Lower leg skin (tissue), 4 donors: ENCODE data around the gene KISS1R. TPM values are rescaled to one million over a fixed set of nuclear protein-coding genes. Genes with fewer than 3 reads are reported as not detected.

Source experiments
- DNase-seq, 2 donors: peaks; one replicate each; pipeline ENCODE4 v3.0.0-alpha.2; 2019; ENCODE audit warnings: low spot score in 2 of 2
- H3K4me3 ChIP-seq: fragments of 200-600 bp; sonication (generic); 2 replicates; pipeline ENCODE4 v1.5.1; 2017; ENCODE audit warnings: mild to moderate bottlenecking, low read depth; ENCODE audit not compliant: poor library complexity, severe bottlenecking
- POLR2A ChIP-seq, 2 donors: fragments of 450-650 bp; IDR thresholded peaks; one replicate each; pipeline ENCODE4 v1.6.1; 2016 to 2017; ENCODE audit warnings: antibody characterized with exemption in 2 of 2, mild to moderate bottlenecking in 1 of 2, moderate library complexity in 1 of 2
- WGBS, 2 donors: methylation state at CpG; one replicate each; pipeline ENCODE4 v1.1.5; 2018; 5-methylcytosine and 5-hydroxymethylcytosine counted together
- intact Hi-C: fragments of 100-400 bp; cut with DNase I; formaldehyde crosslinking; loops from one replicate; pipeline ENCODE4 v1.15.0; 2023; ENCODE audit warnings: low total_unique reads
- total RNA-seq, 4 donors: library from RNA; depleted of rRNA; stranded (reverse); fragments of >200 nt; gene quantifications; one replicate each; pipeline ENCODE4 v1.1.0, GENCODE V29; 2016
- TF ChIP-seq, protein P1 (sequence below), 3 donors: fragments of 450-650 bp; IDR thresholded peaks; one replicate each; pipeline ENCODE4 v1.5.1; 2016; ENCODE audit warnings: antibody characterized with exemption in 3 of 3, mild to moderate bottlenecking in 3 of 3, moderate library complexity in 2 of 3

Gene KISS1R
- total RNA-seq, 4 donors from 2014 or later, result 0.88 to 3.5 TPM; not detected in 2

DNA sequence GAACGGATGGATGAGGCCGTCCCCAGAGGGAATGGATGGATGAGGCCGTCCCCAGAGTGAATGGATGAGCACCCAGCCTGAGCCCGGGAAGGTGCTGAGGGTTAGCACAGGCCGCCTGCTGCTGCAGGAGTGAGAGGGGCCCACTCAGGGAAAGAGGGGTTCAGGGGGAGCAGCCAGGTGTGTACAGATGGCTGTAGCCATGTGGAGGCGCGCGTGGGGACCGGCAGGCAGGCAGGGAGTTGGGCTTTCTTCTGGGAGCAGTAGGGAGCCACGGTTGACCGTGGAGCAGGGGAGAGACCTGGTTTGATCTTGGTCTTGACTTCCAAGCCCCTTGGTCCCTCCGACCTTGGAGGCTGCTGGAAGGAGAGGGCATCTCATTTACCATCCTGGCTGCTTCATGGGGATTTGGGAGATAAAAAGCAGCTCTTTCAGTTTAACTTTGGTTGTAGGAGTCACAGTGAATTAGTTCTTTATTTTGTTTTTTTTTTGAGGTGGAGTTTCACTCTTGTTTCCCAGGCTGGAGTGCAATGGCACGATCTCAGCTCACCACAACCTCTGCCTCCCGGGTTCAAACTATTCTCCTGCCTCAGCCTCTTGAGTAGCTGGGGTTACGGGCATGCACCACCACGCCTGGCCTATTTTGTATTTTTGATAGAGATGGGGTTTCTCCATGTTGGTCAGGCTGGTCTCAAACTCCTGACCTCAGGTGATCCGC lies 33.4 kb downstream of the KISS1R start:
- no peak overlapping the region for H3K4me3 ChIP-seq
- intact Hi-C loops, result no loop called here
- no peak for DNase-seq
- 78 to 87% methylated on average over 17 of the region's 17 CpGs for WGBS, 2 donors
- no peak for TF ChIP-seq POLR2A (IDR thresholded peaks at IDR 0.05)
- TF ChIP-seq, protein P1, sequence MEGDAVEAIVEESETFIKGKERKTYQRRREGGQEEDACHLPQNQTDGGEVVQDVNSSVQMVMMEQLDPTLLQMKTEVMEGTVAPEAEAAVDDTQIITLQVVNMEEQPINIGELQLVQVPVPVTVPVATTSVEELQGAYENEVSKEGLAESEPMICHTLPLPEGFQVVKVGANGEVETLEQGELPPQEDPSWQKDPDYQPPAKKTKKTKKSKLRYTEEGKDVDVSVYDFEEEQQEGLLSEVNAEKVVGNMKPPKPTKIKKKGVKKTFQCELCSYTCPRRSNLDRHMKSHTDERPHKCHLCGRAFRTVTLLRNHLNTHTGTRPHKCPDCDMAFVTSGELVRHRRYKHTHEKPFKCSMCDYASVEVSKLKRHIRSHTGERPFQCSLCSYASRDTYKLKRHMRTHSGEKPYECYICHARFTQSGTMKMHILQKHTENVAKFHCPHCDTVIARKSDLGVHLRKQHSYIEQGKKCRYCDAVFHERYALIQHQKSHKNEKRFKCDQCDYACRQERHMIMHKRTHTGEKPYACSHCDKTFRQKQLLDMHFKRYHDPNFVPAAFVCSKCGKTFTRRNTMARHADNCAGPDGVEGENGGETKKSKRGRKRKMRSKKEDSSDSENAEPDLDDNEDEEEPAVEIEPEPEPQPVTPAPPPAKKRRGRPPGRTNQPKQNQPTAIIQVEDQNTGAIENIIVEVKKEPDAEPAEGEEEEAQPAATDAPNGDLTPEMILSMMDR (IDR thresholded peaks at IDR 0.05), result no peak

DNA sequence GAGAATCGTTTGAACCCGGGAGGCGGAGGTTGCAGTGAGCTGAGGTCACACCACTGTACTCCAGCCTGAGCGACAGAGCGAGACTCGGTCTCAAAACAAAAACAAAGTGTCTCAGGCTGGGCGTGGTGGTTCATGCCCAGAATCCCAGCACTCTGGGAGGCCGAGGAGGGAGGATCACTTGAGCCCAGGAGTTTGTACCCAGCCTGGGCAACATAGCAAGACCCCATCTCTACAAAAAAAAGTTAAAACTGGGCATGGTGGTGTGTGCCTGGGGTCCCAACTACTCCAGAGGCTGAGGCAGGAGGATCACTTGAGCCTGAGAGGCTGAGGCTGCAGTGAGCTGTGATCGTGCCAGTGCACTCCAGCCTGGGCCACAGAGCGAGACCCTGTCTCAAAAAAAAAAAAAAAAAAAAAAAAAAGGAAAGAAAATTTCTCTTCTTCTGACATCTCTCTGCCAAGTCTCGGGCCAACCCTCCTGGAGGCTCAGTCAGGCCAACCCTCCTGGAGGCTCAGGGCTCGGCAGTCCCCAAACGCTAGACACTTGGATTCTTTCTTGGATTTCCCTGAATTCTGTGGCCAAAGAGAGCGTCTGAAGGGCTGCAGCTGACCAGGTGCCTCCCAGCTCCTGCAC lies 35.0 kb downstream of the KISS1R start:
- DNase-seq, result no peak
- intact Hi-C loops, result no loop called here
- no peak overlapping the region for H3K4me3 ChIP-seq
- 83 to 91% methylated on average over 14 of the region's 14 CpGs for WGBS, 2 donors
- TF ChIP-seq, protein P1 (IDR thresholded peaks at IDR 0.05), result no peak
- no peak for TF ChIP-seq POLR2A (IDR thresholded peaks at IDR 0.05)

DNA sequence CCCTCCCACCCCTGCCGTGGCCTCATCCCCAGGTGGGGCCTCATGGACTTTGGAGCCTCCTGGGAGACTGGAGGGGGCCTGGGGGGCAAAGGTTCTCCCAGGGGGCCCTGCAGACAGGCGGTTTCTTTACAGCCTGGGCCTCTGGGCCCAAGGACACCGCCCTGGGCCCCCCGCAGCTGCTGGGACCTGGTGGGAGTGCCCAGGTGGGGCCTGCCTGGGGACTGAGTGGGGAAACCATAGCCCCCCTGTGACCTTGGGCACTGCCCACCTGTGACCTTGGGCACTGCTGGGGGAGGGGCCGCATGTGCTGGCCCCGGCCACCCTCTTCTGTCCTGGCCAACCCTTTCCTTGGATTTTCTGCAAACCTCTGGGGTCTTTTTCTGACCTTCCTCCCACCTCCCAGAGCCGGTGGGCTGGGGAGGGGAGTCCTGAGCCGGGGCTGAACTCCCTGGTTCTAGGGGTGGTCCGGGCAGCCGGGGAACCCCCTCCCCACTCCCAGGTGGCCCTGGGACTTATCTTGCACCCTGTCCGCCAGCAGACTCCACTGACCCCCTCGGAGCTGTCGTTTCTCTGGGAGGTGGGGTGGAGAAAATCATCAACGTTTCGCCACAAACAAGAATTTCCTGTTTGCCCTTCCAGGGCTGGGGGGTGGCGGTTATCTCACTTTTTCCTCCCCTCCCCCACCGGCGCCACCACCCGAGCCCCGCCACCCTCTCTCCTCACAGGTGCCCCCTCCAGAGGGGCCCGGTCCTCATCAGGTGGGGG lies 35.7 kb downstream of the KISS1R start:
- intact Hi-C loops, result no loop called here
- 35 to 39% methylated on average over 18 to 21 of the region's 21 CpGs for WGBS, 2 donors
- TF ChIP-seq, protein P1 (IDR thresholded peaks at IDR 0.05), result no peak
- TF ChIP-seq POLR2A (IDR thresholded peaks at IDR 0.05), result no peak
- no peak overlapping the region for H3K4me3 ChIP-seq
- no peak for DNase-seq

DNA sequence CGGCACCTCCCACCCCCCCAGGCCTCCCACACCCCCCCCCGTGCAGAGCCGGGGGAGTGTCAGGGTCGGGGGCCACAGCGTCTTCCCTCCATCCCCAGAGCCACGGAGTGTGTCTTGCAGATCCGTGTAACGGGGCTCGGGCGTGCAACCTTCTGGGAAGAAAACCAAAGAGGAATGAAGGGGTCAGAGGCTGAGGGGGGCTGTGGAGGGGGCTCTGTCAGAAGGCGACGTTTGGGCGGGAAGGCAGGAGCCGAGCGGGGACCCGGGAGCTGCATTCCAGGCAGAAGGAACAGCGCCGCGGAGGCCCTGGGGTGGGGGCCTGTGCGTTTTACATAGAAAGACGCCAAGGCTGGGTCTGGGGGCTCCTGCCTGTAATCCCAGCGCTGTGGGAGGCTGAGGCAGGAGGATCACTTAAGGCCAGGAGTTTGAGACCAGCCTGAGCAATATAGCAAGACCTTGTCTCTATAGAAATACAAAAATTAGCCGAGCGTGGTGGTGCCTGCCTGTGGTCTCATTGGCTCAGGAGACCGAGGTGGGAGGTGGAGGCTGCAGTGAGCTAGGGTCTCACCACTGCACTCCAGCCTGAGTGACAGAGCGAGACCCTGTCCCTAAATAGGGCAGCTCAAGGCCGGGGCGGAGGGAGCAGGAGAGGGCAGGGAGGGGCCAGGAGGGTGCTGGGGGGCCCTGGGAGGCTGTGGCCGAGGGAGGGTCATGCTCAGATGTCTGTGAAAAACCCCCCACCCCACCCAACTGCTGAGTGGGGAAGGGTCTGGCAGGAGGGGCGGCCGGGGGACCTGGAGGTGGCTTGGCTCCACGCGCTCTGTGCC lies 36.5 kb downstream of the KISS1R start:
- no peak overlapping the region for H3K4me3 ChIP-seq
- WGBS, 2 donors, result 56 to 59% methylated on average over 31 to 33 of the region's 33 CpGs
- DNase-seq, result no peak
- intact Hi-C loops, result no loop called here
- TF ChIP-seq, protein P1 (IDR thresholded peaks at IDR 0.05), result no peak
- no peak for TF ChIP-seq POLR2A (IDR thresholded peaks at IDR 0.05)

DNA sequence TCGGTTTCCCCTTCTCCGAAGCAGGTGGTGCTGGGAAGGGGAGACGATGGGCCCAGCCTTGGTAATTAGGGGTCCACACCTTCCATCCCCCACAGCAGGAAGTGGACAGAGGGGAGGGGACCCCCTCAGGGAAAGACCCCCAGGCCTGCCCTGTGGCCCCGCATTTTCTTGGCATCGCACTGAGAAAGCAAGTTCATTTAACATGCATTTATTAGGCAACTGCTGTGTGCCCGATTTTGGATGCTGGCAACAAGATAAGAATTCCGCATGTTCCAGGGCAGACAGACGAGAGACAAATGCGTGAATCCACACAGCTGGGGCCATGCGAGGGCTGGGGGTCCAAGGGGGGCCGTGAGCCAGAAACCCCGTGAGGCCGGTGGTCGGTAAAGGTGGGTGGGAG lies 37.1 kb downstream of the KISS1R start:
- intact Hi-C loops, result no loop called here
- no peak overlapping the region for H3K4me3 ChIP-seq
- no peak for DNase-seq
- WGBS, 2 donors, result 82 to 84% methylated on average over 13 to 14 of the region's 14 CpGs
- no peak for TF ChIP-seq POLR2A (IDR thresholded peaks at IDR 0.05)
- TF ChIP-seq, protein P1 (IDR thresholded peaks at IDR 0.05), result no peak
